HG03469 (cell line): ENCODE measurements around the gene SULT1B1.

Experiments
- ATAC-seq: cut with Tn5 transposase; IDR thresholded peaks from one replicate; pipeline ENCODE4 v1.9.1; 2021; ENCODE audit warnings: mild to moderate bottlenecking, moderate library complexity, moderate number of reproducible peaks; ENCODE audit not compliant: unreplicated experiment

The SULT1B1 gene

GRCh38 chr4:69750346-69750745, 10.1 kb downstream of the SULT1B1 start:
- ATAC-seq: no peak

GRCh38 chr4:69749771-69750170, 10.6 kb downstream of the SULT1B1 start:
- ATAC-seq: no peak

- ATAC-seq: no peak
Observed at GRCh38 chr4:69748173-69748572, 12.2 kb downstream of the SULT1B1 start.

GRCh38 chr4:69744157-69744478, 16.3 kb downstream of the SULT1B1 start:
- ATAC-seq: no peak

- no peak for ATAC-seq
Observed at GRCh38 chr4:69743476-69744156, 16.8 kb downstream of the SULT1B1 start.

GRCh38 chr4:69742596-69742995, 17.8 kb downstream of the SULT1B1 start:
- ATAC-seq: no peak

- ATAC-seq: no peak
Observed at GRCh38 chr4:69738872-69739271, 21.5 kb downstream of the SULT1B1 start.

- ATAC-seq: no peak
Observed at GRCh38 chr4:69735119-69735518, 25.3 kb downstream of the SULT1B1 start.

- ATAC-seq: no peak
Observed at GRCh38 chr4:69731847-69732246, 28.6 kb downstream of the SULT1B1 start.

- ATAC-seq: no peak
Observed at GRCh38 chr4:69731241-69731640, 29.2 kb downstream of the SULT1B1 start.

GRCh38 chr4:69730002-69730401, 30.4 kb downstream of the SULT1B1 start:
- ATAC-seq: no peak

GRCh38 chr4:69727926-69728325, 32.5 kb downstream of the SULT1B1 start:
- ATAC-seq: no peak

GRCh38 chr4:69727426-69727825, 33.0 kb downstream of the SULT1B1 start:
- ATAC-seq: no peak

- ATAC-seq: no peak
Observed at GRCh38 chr4:69726971-69727370, 33.4 kb downstream of the SULT1B1 start.

GRCh38 chr4:69718396-69719271, 41.8 kb downstream of the SULT1B1 start:
- ATAC-seq: no peak

GRCh38 chr4:69717778-69718177, 42.6 kb downstream of the SULT1B1 start:
- ATAC-seq: no peak

- no peak for ATAC-seq
Observed at GRCh38 chr4:69716654-69717053, 43.8 kb downstream of the SULT1B1 start.

- no peak for ATAC-seq
Observed at GRCh38 chr4:69714086-69714485, 46.3 kb downstream of the SULT1B1 start.

GRCh38 chr4:69713593-69713992, 46.8 kb downstream of the SULT1B1 start:
- no peak for ATAC-seq

- ATAC-seq: no peak
Observed at GRCh38 chr4:69710580-69710979, 49.8 kb downstream of the SULT1B1 start.

GRCh38 chr4:69708211-69708610, 52.2 kb downstream of the SULT1B1 start:
- no peak for ATAC-seq

- no peak for ATAC-seq
Observed at GRCh38 chr4:69707807-69708206, 52.6 kb downstream of the SULT1B1 start.
